Measurements from ENCODE around the gene CHN2.

The CHN2 gene

DNA sequence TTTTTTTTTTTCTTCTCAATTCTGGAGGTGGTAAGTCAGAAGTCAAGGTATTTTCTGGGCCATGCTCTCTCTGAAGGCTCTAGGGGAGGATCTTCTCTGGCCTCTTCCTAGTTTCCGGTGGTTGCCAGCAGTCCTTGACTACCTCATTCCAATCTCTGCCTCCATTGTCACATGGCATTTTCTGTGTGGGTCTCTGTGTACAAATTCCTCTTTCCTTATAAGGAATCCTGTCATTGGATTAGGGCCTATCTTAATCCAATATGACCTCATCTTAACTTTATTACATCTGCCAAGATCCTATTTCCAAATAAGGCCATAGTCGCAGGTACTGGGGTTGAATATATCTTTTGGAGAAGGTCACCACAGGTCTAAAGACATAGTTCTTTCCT, 239.8 kb downstream of the CHN2 start:
- no peak for DNase-seq (ENCODE audit: low spot score)

DNA sequence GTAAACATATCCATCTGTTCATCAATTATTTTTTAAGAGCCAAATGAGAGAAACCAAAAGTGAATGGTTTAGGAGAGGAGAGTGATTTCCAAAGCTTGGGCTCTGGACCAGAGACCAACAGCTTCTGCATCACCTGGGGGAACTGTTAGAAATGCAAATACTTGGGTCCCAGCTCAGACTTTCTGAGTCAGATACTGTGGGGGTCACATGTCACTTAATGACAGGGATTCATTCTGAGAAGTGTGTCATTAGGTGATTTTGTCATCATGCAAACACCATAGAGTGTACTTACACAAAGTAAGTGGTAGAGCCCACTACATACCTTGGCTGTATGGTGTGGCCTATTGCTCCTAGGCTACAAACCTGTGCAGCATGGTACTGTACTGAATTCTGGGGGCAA, 240.6 kb downstream of the CHN2 start:
- DNase-seq (ENCODE audit: low spot score), result no peak

DNA sequence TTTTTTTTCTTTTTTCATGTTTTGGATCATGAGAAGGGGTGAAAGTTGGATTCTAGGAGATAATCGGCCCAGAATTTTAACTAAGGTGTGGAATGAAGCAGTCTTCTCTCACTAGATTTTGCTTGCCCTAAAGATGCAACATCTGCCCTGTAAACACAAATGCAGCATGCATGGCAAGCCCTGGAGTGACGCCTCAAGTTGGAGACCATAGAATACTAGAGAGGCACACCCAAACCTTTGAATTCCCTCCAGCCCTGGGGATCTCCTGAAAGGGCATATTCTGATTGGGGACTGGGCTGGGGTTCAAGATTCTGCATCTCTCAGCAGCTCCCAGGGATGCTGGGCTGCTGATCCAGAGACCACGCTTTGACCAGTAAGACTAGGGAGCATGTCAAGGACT, 241.3 kb downstream of the CHN2 start:
- no peak for DNase-seq (ENCODE audit: low spot score)

DNA sequence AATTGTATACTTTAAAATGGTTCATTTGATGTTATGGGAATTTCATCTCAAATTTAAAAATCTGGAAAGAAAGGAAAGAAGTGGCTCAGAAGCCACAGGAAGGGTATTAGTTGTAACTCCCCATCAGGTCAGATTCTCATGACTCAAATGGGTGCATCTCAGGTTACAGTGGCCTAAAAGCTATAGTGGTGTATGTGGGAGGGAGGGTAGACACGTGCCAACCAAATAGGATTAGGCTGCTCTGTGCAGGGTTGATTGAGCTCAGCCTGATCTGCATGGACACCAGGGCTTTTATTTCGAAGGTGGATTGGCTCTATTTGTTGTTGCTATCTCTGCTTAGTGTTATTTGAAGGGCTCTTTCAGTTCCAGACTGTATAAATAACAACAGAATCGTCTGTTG, 247.6 kb downstream of the CHN2 start:
- DNase-seq (ENCODE audit: low spot score), result no peak

DNA sequence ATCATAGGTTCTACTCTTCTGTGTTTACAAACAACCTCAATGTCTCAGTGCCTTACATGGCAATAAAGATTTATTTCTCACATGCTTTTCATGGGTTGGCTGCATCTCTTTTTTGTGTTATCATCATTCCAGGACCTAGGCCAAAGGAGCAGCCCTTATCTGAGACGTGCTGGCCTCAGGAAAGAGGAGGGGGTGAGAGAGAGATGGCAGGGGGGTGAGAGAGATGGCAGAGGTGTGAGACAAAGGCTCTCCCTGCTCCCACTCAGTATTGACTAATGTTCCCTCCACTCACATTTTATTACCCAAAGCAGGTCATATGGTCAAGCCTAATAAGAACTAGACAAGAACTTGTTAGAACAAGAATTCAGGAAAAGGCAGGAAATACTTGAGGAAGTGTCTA, 249.0 kb downstream of the CHN2 start:
- DNase-seq (ENCODE audit: low spot score), result no peak

DNA sequence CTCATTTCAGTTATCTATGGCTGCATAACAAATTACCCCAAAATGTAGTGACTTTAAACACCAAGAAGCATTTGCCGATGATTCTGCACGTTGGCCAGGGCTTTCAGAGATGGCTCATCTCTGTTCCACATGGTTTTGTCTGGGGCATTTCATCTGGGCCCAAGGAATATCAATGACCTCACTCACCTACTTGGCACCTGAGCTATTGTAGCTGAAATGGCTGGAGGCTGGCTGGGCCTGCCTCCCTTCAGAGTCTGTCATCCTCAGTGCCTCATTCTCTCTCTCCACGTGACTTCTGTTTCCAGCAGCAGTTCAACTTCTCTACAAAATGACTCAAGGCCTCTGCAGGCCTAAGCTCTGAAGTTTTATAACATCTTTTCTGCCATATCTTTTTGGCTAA, 249.7 kb downstream of the CHN2 start:
- no peak for DNase-seq (ENCODE audit: low spot score)

DNA sequence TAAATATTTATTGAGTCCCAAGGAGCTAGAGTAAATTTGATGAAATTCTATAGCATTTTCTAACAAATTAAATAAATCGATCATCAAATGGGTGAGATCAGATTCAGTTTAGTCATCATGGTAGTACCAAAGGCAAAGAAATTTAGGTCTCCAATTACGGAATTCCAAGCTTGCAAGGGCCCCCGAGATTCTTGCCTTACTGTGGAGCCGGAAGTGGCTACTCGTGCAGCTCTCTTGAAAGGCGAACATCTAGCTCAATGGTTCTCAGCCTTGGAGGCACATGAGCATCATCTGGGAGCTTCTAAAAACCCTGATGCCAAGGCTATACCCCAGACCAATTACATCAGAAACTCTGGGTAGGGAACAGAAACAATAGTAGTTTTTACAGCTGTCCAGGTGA, 251.2 kb downstream of the CHN2 start:
- no peak for DNase-seq (ENCODE audit: low spot score)

DNA sequence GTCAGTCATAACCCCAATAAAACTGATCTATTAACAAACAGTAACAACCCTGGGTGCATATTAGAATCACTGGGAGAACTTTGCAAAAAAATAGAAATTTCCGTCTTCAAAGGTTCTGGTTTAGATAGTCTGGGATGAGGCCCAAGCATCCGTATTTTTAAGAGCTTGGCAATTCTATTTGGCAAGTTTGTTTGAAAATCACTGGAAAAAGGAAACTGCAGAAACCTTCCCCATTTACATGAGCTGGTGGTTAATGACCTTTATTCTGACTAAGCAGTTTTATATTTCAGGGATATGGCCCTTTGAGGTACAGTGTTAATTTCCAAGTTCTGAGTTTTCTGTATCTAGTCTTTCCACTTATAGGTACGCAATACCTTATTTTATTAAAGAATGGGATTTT, 253.3 kb downstream of the CHN2 start:
- no peak for DNase-seq (ENCODE audit: low spot score)

DNA sequence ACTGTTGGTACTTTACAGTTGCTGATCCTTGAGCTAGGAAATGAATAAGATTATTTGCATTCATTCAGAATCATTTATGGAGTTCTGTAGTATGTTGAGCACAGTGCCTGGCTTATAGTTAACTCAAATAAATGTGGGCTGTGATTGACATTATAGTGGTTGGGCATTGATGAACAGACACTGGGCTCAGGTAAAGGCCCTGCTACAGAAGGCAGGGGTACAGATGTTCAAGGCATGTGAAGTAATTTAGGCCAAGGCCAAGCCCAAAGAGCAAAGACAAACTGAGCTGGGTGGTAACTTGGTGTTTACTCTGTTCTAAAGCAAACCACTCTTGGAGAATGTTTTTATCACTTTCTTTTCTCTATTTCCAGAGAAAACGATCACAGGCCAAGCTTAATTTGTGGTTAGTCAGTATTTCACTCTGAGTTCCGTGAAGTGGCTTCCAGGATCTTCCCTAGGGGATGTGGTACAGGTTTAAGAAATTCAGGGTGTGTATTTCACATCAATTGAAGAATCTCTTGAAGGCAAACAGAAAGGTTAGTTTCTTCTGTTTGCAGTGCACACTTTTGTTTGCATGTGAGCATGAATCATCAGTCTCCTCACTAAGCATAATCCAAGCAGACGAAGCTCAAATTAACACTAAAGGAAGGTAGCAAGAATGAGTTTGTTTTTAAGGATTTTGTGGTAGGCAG, 255.1 kb downstream of the CHN2 start:
- no peak for DNase-seq (ENCODE audit: low spot score)

DNA sequence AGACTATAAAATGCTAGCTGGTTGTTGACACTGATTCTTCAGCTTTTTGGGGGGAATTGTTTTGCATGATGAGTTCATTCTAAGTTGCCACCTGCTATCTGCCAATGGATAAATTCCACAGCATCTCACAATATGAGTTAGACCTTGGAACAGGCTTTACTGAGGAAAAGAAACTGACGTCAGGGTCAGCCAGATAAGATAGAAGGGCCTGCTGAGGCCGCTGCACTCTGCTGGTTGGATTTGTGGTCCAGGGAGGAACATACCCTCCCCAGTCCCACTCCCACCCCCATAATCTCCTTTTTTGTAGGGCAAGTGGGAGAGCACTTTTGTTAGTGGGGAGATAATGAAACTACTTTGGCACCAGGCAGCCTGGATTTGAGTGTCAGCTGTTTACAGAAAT, 258.4 kb downstream of the CHN2 start:
- no peak for DNase-seq (ENCODE audit: low spot score)

DNA sequence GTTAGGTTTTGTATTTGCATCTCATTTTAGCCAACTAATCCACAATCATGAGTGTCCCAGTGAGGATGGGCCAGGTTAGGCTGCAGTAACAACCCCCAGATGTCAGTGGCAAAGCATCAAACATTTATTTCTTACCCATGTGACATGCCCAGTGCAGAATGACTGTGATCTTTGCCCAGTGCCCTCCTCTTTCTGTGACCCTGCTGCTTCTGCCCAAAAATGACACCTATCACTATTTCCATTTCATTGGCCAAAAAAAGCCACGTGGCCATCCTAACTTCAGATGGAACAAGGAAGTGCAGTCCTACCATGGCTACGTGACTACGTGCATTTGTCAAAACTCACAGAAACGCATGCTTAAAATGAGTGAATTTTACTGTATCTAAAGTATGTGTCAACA, 259.9 kb downstream of the CHN2 start:
- DNase-seq (ENCODE audit: low spot score), result no peak

DNA sequence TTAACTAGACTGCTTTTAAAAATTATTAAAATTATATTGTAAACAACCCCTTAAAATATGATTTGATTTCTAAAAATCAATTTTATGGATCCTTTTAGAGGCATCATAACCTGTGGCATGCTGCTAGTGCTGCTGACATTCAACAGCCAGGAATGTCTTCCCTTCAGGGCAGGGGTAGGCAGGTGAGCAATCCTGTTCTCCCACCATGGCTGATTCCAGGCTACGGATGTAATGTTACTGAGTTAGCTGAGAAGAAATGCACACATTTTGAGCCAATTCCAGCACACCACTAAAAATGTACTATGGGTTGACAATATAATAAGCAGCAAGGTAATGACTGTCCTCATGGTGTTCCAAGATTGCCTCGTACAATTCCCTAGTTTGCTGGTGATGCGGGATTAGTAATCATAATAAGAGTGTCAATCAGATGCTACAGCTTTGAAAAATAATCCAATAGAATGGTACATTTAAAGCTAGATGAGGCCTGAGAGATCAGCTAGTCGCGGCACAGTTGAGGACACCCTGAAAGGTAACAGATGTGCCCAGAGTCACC, 260.4 kb downstream of the CHN2 start:
- DNase-seq (ENCODE audit: low spot score), result no peak

DNA sequence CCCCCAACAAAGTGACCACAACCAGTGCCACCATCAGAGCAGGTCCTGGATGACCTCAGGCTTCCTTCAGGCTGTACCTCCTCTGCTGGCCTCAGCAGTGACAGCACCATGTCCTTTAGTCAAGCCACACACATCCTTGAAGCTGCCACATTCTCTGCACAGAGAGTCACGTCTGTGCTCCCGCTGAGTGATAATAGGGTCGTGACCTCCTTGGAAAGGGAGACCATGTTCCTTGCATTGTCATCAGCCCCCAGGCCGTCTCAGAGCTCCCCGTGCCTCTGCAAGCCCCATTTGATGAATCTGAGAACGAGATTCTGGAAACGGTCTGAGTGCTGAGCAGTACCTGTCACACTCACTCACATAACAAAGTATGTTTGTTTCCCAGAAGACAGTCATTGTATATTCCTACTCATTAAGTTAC, 262.6 kb downstream of the CHN2 start:
- DNase-seq (ENCODE audit: low spot score), result peak; percentile 3

DNA sequence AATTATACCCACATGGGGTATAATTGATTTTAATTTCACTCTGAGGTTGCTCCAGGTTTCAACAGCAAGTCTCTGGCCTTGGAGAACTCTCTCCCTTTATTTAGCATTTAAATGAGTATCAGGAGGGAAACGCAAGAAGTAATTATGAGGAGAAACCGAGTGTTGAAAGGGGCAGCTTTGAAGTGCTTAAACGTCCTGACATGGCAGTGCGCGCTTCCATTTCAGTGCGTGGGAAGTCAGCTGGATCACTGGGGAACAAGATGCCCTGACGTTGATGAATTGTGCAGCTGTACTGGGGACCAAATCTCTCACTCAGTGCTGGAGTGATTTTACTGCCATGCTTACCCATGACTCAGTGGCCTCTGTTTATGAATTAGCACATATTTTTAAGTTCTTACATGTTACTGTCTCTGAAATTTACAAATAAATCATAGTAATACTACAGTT, 263.0 kb downstream of the CHN2 start:
- DNase-seq (ENCODE audit: low spot score), result peak; percentile 26

DNA sequence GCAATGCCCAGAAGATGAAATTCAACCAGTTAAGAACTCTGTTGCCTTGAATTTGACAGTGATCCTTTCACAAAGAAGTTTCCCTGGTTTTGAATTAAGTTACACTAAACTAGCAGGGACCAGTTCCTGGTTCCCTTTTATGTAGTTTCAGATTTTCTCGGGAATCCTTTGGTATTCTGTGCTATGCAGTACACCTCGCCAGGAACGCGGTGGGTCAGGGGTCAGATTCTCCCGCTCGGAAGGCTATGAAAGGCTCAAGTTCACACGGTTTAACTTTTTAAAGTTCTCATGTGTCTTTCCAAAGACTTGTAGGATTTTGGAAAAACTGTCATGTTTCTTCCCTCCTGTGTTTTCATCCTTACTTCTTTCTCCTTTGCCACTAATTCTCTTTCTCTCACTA, 264.4 kb downstream of the CHN2 start:
- no peak for DNase-seq (ENCODE audit: low spot score)

DNA sequence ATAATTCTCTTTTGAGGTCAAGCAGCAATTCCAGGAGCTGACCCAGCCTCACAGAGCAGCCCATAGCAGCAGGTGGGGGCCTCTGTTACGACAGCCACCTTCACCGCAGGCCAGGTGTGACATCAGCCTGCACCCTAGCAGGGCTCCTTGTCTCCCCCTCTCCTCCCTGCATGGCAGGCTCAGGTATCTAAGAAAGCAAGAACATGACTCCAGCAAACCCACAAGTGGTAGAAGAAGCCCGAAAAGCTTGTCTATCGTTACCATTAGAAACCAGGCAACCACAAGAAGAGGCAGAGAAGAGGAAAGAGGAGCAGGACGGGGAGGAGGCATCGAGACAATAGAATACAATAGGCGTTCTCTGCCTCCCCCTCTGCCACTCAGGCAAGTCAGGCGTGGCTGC, 265.0 kb downstream of the CHN2 start:
- DNase-seq (ENCODE audit: low spot score), result no peak

DNA sequence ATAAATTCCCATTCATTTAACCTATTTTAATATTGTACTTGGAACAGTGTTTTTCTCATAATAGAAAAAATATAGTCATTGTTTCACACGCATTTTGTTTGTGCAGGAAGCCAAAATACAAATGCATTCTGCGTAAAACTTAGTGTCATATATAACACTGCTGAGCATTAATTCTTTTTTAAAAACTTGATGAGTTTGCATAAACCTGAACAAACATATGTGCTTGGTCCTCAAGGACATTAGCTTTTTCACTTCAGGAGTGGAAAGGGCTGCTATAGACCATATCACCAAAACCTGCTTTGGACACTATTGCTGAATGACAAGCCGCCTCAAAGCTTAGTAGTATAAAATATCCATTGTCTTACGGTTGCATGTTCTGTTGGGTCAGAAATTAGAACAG, 267.4 kb downstream of the CHN2 start:
- DNase-seq (ENCODE audit: low spot score), result no peak

DNA sequence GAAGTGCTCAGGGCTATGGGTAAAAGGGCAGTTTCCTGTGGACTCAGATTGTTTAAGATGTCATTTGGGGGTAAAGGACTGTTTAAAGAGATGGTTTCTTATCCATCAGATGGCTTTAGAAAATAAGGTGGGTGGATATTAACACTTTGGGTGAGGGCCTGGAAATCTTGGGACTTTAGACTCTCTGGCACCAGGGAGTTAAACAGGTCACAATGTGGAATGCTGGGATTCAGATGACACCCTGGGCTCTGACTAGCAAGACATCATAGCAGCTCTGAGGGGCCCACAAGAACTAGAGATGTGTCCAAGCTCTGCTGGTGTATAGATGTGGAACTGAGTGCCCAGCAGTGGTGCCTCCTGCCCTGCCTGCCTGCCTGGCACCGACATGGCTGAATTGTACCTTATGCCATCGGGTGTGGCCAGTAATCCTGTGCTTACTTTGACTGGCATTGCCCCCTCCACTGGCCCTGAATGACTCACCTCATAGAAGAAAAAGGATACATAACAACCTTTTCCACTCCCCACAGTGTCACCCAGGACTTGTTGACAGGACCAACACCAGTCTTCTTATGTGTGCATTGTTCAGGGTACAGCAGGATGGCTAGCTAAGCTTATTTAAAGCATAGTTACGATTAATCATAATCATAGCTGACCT, 269.1 kb downstream of the CHN2 start:
- no peak for DNase-seq (ENCODE audit: low spot score)

DNA sequence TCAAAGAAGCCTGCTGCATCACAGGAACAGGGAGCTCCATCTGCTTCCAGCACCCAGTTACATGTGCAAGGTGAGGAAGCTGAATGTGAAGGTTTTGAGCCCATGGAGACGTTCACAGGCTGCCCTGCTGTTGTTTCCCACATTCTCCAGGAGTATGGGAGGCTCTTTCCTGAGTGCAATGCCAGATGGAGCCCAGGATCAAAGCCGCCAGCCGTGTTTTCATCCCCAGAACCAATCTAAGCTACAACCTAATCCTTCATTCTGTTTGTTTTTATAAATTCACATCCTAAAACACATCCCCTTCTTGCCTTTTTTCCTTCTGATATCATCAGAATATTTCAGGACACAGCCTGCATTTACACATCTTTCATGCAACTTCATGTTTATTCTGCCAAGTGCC, 270.2 kb downstream of the CHN2 start:
- DNase-seq (ENCODE audit: low spot score), result no peak

DNA sequence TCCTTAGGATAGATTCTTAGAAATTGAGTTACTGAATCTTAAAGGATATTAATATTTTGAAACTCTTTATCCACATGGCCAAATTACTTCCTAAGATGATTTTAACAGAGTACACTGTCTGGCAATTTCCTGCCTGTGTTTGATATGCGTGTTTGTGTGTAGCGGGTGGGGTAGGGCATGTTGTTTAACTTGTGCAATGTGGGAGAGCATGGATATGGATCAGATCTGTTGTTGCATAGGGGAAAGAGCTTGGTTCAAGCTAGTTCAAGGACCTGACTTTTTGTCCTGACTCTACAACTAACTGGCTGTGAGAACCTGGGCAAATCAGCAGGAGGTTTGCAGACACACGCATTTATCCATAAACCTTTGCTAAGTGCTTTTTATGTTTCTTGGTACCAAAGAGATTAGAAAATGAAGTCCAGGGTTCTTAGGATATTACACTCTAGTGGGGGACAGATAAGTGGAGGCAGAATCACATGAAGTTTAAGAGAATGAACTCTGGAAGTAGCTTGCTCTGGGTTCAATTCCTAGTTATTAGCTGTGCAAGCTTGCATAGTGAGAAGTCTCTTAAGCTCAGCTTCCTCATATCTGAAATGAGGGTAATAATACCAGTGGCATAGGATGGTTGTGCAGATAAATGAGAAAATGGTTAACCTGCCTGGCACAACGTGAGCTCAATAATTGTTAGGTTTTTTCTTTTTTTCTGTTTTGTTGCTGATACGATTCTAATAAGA, 272.8 kb downstream of the CHN2 start:
- DNase-seq (ENCODE audit: low spot score), result no peak

DNA sequence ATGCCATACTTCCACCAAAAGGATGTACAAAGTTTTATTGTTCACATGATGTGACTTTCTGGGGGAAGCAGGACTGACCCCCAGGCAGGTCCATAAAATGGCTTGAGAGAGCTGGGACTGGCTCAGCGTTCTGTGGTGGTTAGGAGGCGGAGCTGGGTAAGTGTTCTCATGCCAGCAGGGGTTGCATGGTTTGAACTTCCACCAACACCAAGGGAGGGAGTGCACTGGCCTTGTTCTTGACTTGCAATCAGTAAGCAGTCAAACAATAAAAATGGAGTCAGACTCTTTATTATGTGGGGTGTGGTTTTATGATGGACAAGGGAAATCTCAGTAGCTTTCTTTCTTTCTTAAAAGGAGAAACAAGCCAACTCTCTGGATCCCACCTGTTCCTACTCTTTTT, 273.6 kb downstream of the CHN2 start:
- no peak for DNase-seq (ENCODE audit: low spot score)

DNA sequence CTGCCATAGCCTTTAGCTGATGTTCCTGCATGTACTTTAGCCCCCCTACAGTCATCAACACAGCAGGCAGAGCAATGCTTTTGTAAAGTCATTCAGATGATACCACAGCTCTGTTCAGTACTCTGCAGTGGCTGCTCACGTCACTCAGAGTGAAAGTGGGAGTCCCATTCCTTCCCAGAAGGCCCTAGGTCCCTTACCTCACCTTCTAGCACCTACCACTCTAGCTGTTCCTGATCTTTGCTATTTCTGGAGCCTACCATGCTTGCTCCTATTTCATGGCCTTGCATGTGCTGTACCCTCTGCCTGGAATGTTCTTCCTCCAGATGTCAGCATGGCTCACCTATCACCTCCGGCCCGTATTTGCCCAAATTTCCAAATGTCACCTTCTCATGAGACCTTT, 274.7 kb downstream of the CHN2 start:
- DNase-seq (ENCODE audit: low spot score), result no peak

DNA sequence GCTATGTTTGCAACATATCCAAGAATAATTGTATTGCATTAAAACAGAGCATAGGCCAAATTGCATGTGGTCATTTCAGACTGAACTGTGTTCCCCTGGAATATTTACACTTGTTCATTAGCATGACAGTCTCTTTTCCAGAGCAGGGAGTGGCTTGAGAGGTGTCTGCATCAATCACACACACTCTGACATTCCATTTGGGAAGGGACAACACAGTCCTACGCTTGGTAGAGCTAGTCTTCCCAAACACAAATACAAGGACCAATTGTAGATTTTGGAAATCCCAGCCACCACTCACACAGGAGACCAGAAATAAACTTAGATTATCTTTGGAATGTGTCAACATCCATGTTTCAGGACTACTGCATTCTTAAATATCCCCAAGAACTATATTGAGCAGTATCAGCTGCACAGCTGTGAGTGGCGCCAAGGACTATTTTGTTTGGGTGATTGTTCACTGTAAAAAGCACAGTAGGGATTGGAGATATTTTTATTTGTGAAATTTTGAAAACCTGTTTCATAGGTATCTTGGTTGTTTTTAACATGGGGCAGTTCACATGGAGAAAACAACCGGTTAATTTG, 275.5 kb downstream of the CHN2 start:
- DNase-seq (ENCODE audit: low spot score), result no peak
